ENCODE measurements around the gene PTPRM.

The PTPRM gene

GRCh38 chr18:7812431-7813063 lies 245.4 kb downstream of the PTPRM start:
- Histone ChIP-seq H3K79me2 (ENCODE audit: insufficient read depth, low read length) (no peaks in the 10 kb centered on the region), H3K9me2 (replicated peaks; ENCODE audit: insufficient read depth, low read length) (no peaks in the 10 kb centered on the region), H3K27me3 (ENCODE audit: low read length) (no peaks in the 10 kb centered on the region), H3K9ac (ENCODE audit: low read length) (no peak overlapping the region), H2AFZ (ENCODE audit: low read depth, low read length, severe bottlenecking) (no peak overlapping the region), H4K20me1 (ENCODE audit: low read depth, low read length) (no peaks in the 10 kb centered on the region), H3K36me3 (ENCODE audit: low read length) (no peaks in the 10 kb centered on the region), H3K27ac (ENCODE audit: low read depth, low read length) (no peak overlapping the region), H3K4me3 (ENCODE audit: insufficient read depth, low read length, poor library complexity, severe bottlenecking) (no peak overlapping the region), H3K4me2 (ENCODE audit: low read depth, low read length, poor library complexity, severe bottlenecking) (no peak overlapping the region), H3F3A (ENCODE audit: insufficient read depth) (no peaks in the 10 kb centered on the region), H3K9me3 (ENCODE audit: insufficient read depth, low read length) (no peaks in the 10 kb centered on the region)
- TF ChIP-seq CTCF (IDR thresholded peaks at IDR 0.05; ENCODE audit: insufficient read depth, low read length, poor library complexity, severe bottlenecking) (no peak), EZH2phosphoT487 (conservative IDR thresholded peaks at IDR 0.05; ENCODE audit: low read length) (no peak)

- Histone ChIP-seq H3K9me3 (ENCODE audit: insufficient read depth, low read length) (no peaks in the 10 kb centered on the region), H3K4me3 (ENCODE audit: insufficient read depth, low read length, poor library complexity, severe bottlenecking) (no peak overlapping the region), H4K20me1 (ENCODE audit: low read depth, low read length) (no peaks in the 10 kb centered on the region), H3K27me3 (ENCODE audit: low read length) (no peaks in the 10 kb centered on the region), H3K27ac (ENCODE audit: low read depth, low read length) (no peak overlapping the region), H3K36me3 (ENCODE audit: low read length) (no peaks in the 10 kb centered on the region), H3K9me2 (replicated peaks; ENCODE audit: insufficient read depth, low read length) (no peaks in the 10 kb centered on the region), H3K4me2 (ENCODE audit: low read depth, low read length, poor library complexity, severe bottlenecking) (no peak overlapping the region), H3K9ac (ENCODE audit: low read length) (no peak overlapping the region), H3K79me2 (ENCODE audit: insufficient read depth, low read length) (no peaks in the 10 kb centered on the region), H3F3A (ENCODE audit: insufficient read depth) (no peaks in the 10 kb centered on the region), H2AFZ (ENCODE audit: low read depth, low read length, severe bottlenecking) (no peak overlapping the region)
- TF ChIP-seq EZH2phosphoT487 (conservative IDR thresholded peaks at IDR 0.05; ENCODE audit: low read length), result no peak
- no peak for TF ChIP-seq CTCF (IDR thresholded peaks at IDR 0.05; ENCODE audit: insufficient read depth, low read length, poor library complexity, severe bottlenecking)
These were observed 246.0 kb downstream of the PTPRM start for GRCh38 chr18:7813131-7813530.

GRCh38 chr18:7814754-7815315 lies 247.7 kb downstream of the PTPRM start:
- H3K4me2 ChIP-seq (ENCODE audit: low read depth, low read length, poor library complexity, severe bottlenecking), result no peak overlapping the region
- H3F3A ChIP-seq (ENCODE audit: insufficient read depth), result no peaks in the 10 kb centered on the region
- no peak overlapping the region for H3K27ac ChIP-seq (ENCODE audit: low read depth, low read length)
- no peak overlapping the region for H3K9ac ChIP-seq (ENCODE audit: low read length)
- no peaks in the 10 kb centered on the region for H3K9me2 ChIP-seq (replicated peaks; ENCODE audit: insufficient read depth, low read length)
- H4K20me1 ChIP-seq (ENCODE audit: low read depth, low read length), result no peaks in the 10 kb centered on the region
- H3K4me3 ChIP-seq (ENCODE audit: insufficient read depth, low read length, poor library complexity, severe bottlenecking), result no peak overlapping the region
- H3K27me3 ChIP-seq (ENCODE audit: low read length), result no peaks in the 10 kb centered on the region
- no peaks in the 10 kb centered on the region for H3K36me3 ChIP-seq (ENCODE audit: low read length)
- H3K79me2 ChIP-seq (ENCODE audit: insufficient read depth, low read length), result no peaks in the 10 kb centered on the region
- no peaks in the 10 kb centered on the region for H3K9me3 ChIP-seq (ENCODE audit: insufficient read depth, low read length)
- H2AFZ ChIP-seq (ENCODE audit: low read depth, low read length, severe bottlenecking), result no peak overlapping the region
- TF ChIP-seq CTCF (IDR thresholded peaks at IDR 0.05; ENCODE audit: insufficient read depth, low read length, poor library complexity, severe bottlenecking) (no peak), EZH2phosphoT487 (conservative IDR thresholded peaks at IDR 0.05; ENCODE audit: low read length) (no peak)

Data from SU-DHL-6 (cell line).